GM13976 (cell line): Measurements from ENCODE around the gene IFIT1.

Experiments
- DNase-seq: peaks from one replicate; pipeline ENCODE4 v3.0.0; 2012; ENCODE audit warnings: low spot score
- CTCF ChIP-seq: IDR thresholded peaks from 2 replicates; pipeline ENCODE4 v1.5.1; 2012; ENCODE audit warnings: borderline replicate concordance, mild to moderate bottlenecking; ENCODE audit not compliant: insufficient read depth; ENCODE audit errors: extremely low read depth, missing control alignments, control extremely low read depth
- in situ Hi-C: fragments of 300-500 bp; cut with MboI; formaldehyde crosslinking; loops from one replicate; pipeline ENCODE4 v1.12.0; 2022; ENCODE audit warnings: low sequenced_read_pairs, mixed read lengths, inconsistent platforms; ENCODE audit not compliant: unreplicated experiment

The IFIT1 gene

GRCh38 chr10:89413398-89413912, 21.0 kb downstream of the IFIT1 start:
- in situ Hi-C loops: no loop called here
- no peak for TF ChIP-seq CTCF
- DNase-seq: no peak

GRCh38 chr10:89414146-89414878, 21.9 kb downstream of the IFIT1 start, which contains the start of gene IFIT5:
TSS of gene IFIT5 (plus strand) at chr10:89414568. CDS start at chr10:89414799, 231 bp downstream.
- no peak for TF ChIP-seq CTCF
- DNase-seq: peak; percentile 81
- in situ Hi-C loops: no loop called here

GRCh38 chr10:89414879-89415821, 22.7 kb downstream of the IFIT1 start:
- in situ Hi-C loops: no loop called here
- DNase-seq: peak; percentile 56
- no peak for TF ChIP-seq CTCF

- in situ Hi-C loops: no loop called here
- no peak for DNase-seq
- TF ChIP-seq CTCF: no peak
Observed at GRCh38 chr10:89416465-89416864, 24.0 kb downstream of the IFIT1 start.

- TF ChIP-seq CTCF: peak; percentile 18
- peak; percentile 16 for DNase-seq
- in situ Hi-C loops: no loop called here
Observed at GRCh38 chr10:89419548-89419947, 27.1 kb downstream of the IFIT1 start.

GRCh38 chr10:89421018-89421476, 28.6 kb downstream of the IFIT1 start:
- no peak for TF ChIP-seq CTCF
- no peak for DNase-seq
- in situ Hi-C loops: loop anchor here (10.0 kb wide), 1 partner anchor 134 kb away; no protein-coding TSS in a partner anchor
